Caco-2 (cell line): Measurements from ENCODE around the gene KCNIP4. TPM values are rescaled to one million over a fixed set of nuclear protein-coding genes. Genes with fewer than 3 reads are reported as not detected.

Source experiments
- BruUV-seq: library from RNA; stranded (reverse); fragments of 400-500 nt; replicated peaks from 2 replicates; lab custom pipeline; 2021; lab: Mats Ljungman, UMichigan
- CTCF ChIA-PET: fragments of 300-600 bp; sonication (Branson Sonifier 250); formaldehyde crosslinking; loops from one replicate; lab custom pipeline; 2022; ENCODE audit warnings: antibody characterized with exemption; lab: Charles Lee
- POLR2A ChIA-PET: fragments of 300-600 bp; sonication (Branson Sonifier 250); formaldehyde crosslinking; loops from one replicate; lab custom pipeline; 2022; ENCODE audit warnings: antibody characterized with exemption; lab: Charles Lee
- DNase-seq, 2 experiments: peaks; one replicate each; pipeline versions ENCODE4 v3.0.0 to v3.0.0-alpha.2; 2020 to 2022
- H3K27me3 ChIP-seq: replicated peaks from 2 replicates; pipeline ENCODE4 v1.6.0; 2011; ENCODE audit warnings: low read length; ENCODE audit not compliant: control insufficient read depth, insufficient read depth
- H3K36me3 ChIP-seq: 2 replicates; pipeline ENCODE4 v1.5.1; 2011; ENCODE audit warnings: low read length; ENCODE audit not compliant: control insufficient read depth, insufficient read depth
- H3K4me1 ChIP-seq: fragments of 250-450 bp; sonication (Bioruptor Pico); 2 replicates; pipeline ENCODE4 v1.5.1; 2020; ENCODE audit warnings: mild to moderate bottlenecking
- H3K4me3 ChIP-seq: 2 replicates; pipeline ENCODE4 v1.5.1; 2011; ENCODE audit warnings: low read depth, mild to moderate bottlenecking, control low read depth, low read length
- H3K9me3 ChIP-seq: fragments of 250-450 bp; sonication (Bioruptor Pico); 2 replicates; pipeline ENCODE4 v1.5.1; 2020; ENCODE audit warnings: mild to moderate bottlenecking, moderate library complexity
- H3K27ac Mint-ChIP-seq: one replicate; pipeline ENCODE4 v1.8.0; 2022; ENCODE audit warnings: mixed read lengths; ENCODE audit not compliant: unreplicated experiment
- H3K27me3 Mint-ChIP-seq: one replicate; pipeline ENCODE4 v1.8.0; 2022; ENCODE audit warnings: mixed read lengths; ENCODE audit not compliant: insufficient read depth, unreplicated experiment
- H3K36me3 Mint-ChIP-seq: one replicate; pipeline ENCODE4 v1.8.0; 2022; ENCODE audit warnings: mild to moderate bottlenecking, mixed read lengths; ENCODE audit not compliant: insufficient read depth, unreplicated experiment
- H3K4me1 Mint-ChIP-seq: one replicate; pipeline ENCODE4 v1.8.0; 2022; ENCODE audit warnings: low read depth, mixed read lengths; ENCODE audit not compliant: unreplicated experiment
- H3K4me3 Mint-ChIP-seq: one replicate; pipeline ENCODE4 v1.8.0; 2022; ENCODE audit warnings: mild to moderate bottlenecking, moderate library complexity, mixed read lengths; ENCODE audit not compliant: unreplicated experiment
- H3K9me3 Mint-ChIP-seq: one replicate; pipeline ENCODE4 v1.8.0; 2022; ENCODE audit warnings: mixed read lengths; ENCODE audit not compliant: unreplicated experiment
- intact Hi-C: fragments of 100-400 bp; cut with micrococcal nuclease; formaldehyde crosslinking; loops from one replicate; pipeline ENCODE4 v1.10.0; 2022; ENCODE audit not compliant: unreplicated experiment
- total RNA-seq: library from RNA; stranded (reverse); gene quantifications from 2 replicates; pipeline ENCODE4 v1.2.3, GENCODE V29; 2022
- TF ChIP-seq, protein P1 (sequence below), 2 experiments: fragments of 200-600 bp in 1 of 2; IDR thresholded peaks; 1 replicate in 1 of 2; 2 replicates in 1 of 2; pipeline versions ENCODE4 v1.5.1 to v1.8.0; 2011 to 2022; ENCODE audit warnings: antibody characterized with exemption in 1 of 2, control low read depth in 1 of 2, inconsistent platforms in 1 of 2, low read depth in 1 of 2, low read length in 1 of 2, mild to moderate bottlenecking in 1 of 2, moderate library complexity in 1 of 2; ENCODE audit not compliant: insufficient read depth in 1 of 2, severe bottlenecking in 1 of 2, unreplicated experiment in 1 of 2

KCNIP4 gene
- total RNA-seq, 1 experiment from 2014 or later, result not detected

DNA sequence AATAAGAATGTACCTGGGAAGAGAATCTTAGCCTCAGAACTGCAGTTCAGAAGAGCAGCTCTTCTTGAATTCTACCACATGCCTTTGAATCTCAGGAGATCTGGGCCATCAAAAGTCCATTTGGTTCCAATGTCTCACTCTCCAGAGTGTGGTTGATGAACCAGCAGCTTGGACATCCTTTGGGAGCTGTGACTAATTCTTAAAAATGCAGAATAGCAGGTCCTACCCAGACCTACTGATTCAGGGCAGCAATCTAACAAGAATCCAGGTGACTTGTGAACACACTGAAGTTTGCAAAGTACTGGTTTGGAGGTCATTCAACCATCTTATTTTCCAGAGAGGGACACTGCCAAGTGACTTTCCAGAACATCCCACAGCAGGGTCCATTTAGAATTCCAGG is 1003.6 kb downstream of the KCNIP4 start:
- ChIA-PET POLR2A (no interaction called here), CTCF (no interaction called here)
- Histone ChIP-seq H3K9me3 (no peaks in the 10 kb centered on the region), H3K4me1 (no peaks in the 10 kb centered on the region), H3K36me3 (no peaks in the 10 kb centered on the region), H3K27me3 (no peaks in the 10 kb centered on the region), H3K4me3 (no peak overlapping the region)
- TF ChIP-seq, protein P1, sequence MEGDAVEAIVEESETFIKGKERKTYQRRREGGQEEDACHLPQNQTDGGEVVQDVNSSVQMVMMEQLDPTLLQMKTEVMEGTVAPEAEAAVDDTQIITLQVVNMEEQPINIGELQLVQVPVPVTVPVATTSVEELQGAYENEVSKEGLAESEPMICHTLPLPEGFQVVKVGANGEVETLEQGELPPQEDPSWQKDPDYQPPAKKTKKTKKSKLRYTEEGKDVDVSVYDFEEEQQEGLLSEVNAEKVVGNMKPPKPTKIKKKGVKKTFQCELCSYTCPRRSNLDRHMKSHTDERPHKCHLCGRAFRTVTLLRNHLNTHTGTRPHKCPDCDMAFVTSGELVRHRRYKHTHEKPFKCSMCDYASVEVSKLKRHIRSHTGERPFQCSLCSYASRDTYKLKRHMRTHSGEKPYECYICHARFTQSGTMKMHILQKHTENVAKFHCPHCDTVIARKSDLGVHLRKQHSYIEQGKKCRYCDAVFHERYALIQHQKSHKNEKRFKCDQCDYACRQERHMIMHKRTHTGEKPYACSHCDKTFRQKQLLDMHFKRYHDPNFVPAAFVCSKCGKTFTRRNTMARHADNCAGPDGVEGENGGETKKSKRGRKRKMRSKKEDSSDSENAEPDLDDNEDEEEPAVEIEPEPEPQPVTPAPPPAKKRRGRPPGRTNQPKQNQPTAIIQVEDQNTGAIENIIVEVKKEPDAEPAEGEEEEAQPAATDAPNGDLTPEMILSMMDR (IDR thresholded peaks at IDR 0.05; ENCODE audit: insufficient read depth in 1 of 2, low read depth in 1 of 2, low read length in 1 of 2, severe bottlenecking in 1 of 2, unreplicated experiment in 1 of 2), result no peak
- BruUV-seq, result no TSS peak
- Mint-ChIP-seq H3K27ac (no peak overlapping the region), H3K4me1 (no peaks in the 10 kb centered on the region), H3K9me3 (no peaks in the 10 kb centered on the region), H3K27me3 (no peaks in the 10 kb centered on the region), H3K36me3 (no peaks in the 10 kb centered on the region), H3K4me3 (no peak overlapping the region)
- DNase-seq, result no peak
- intact Hi-C loops, result no loop called here

DNA sequence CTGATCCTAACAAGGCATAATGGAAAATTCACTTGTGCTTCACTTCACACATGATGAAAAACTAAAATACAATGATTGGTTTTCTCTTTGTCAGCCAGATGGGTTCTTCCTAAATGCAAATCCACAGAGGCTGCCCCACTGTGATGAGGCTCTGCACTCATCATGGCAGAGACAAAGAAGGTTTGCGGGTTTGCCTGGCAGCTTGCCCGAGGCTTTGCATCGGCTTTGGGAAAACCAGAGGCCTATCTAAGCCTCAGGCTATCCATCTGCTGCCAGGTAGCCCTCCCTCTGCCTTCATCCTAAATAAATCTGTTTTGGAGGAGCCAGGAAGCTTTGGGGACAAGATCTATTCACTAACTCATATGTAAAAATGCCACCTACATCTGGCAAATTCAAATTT is 1004.1 kb downstream of the KCNIP4 start:
- intact Hi-C loops, result no loop called here
- H3K27me3 ChIP-seq, result no peaks in the 10 kb centered on the region
- BruUV-seq, result no TSS peak
- TF ChIP-seq, protein P1 (IDR thresholded peaks at IDR 0.05; ENCODE audit: insufficient read depth in 1 of 2, low read depth in 1 of 2, low read length in 1 of 2, severe bottlenecking in 1 of 2, unreplicated experiment in 1 of 2), result no peak
- Mint-ChIP-seq H3K27me3 (no peaks in the 10 kb centered on the region), H3K27ac (no peak overlapping the region), H3K4me3 (no peak overlapping the region), H3K36me3 (no peaks in the 10 kb centered on the region), H3K9me3 (no peaks in the 10 kb centered on the region), H3K4me1 (no peaks in the 10 kb centered on the region)
- no peaks in the 10 kb centered on the region for H3K36me3 ChIP-seq
- no peaks in the 10 kb centered on the region for H3K9me3 ChIP-seq
- H3K4me3 ChIP-seq, result no peak overlapping the region
- no peak for DNase-seq
- CTCF ChIA-PET, result no interaction called here
- POLR2A ChIA-PET, result no interaction called here
- no peaks in the 10 kb centered on the region for H3K4me1 ChIP-seq

DNA sequence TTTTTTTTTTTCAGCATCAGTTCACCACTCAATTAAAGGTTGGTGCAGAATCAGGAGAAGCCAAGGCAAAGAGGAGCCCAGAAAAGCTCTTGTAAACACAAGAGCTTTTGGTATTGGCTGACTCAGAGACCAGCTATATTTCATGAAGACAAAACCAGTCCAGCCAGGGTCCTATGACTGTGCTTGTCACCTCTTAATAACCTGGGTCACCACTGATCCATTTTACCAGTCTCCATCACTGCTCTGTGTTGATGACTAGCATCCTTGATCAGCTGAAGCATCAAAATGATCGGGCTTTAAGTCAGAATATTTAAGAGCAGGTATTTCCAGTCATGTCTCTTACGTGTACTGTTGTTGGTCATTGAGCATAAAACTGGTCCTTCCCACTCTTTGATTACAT is 1010.4 kb downstream of the KCNIP4 start:
- BruUV-seq, result no TSS peak
- CTCF ChIA-PET, result no interaction called here

More for the DNA sequence above, 1010.4 kb downstream of the KCNIP4 start:
- Histone ChIP-seq H3K4me3 (no peak overlapping the region), H3K4me1 (no peaks in the 10 kb centered on the region), H3K36me3 (no peaks in the 10 kb centered on the region), H3K9me3 (no peaks in the 10 kb centered on the region), H3K27me3 (no peaks in the 10 kb centered on the region)
- TF ChIP-seq, protein P1 (IDR thresholded peaks at IDR 0.05; ENCODE audit: insufficient read depth in 1 of 2, low read depth in 1 of 2, low read length in 1 of 2, severe bottlenecking in 1 of 2, unreplicated experiment in 1 of 2), result no peak
- Mint-ChIP-seq H3K4me3 (no peak overlapping the region), H3K27ac (no peak overlapping the region), H3K9me3 (no peaks in the 10 kb centered on the region), H3K36me3 (no peaks in the 10 kb centered on the region), H3K4me1 (no peaks in the 10 kb centered on the region), H3K27me3 (peaks cover 4% of the 10 kb centered on the region)
- no peak for DNase-seq
- intact Hi-C loops, result no loop called here
- POLR2A ChIA-PET, result no interaction called here
